ENCODE results near the gene SOX9. TPM values are rescaled to one million over a fixed set of nuclear protein-coding genes. Genes with fewer than 3 reads are reported as not detected.

SOX9 gene
- polyA plus RNA-seq, 2 of the 4 experiments (the other 2 are of a cell fraction), result 6.7 to 12.3 TPM

- ATAC-seq, result no peak
- ChIA-PET POLR2A (no interaction called here), CTCF (interaction anchor here (0.9 to 1.0 kb wide), 2 partner anchors 10 to 443 kb away, joined by 3 read pairs; no protein-coding TSS in a partner anchor)
Observed at GRCh38 chr17:72113751-72114150, 7.1 kb upstream of the SOX9 start.

GRCh38 chr17:72115781-72116525 lies 4.9 kb upstream of the SOX9 start:
- 91% methylated on average over 38 of the region's 39 CpGs for whole genome bisulfite sequencing (ENCODE audit: missing lambda C conversion rate)
- POLR2A ChIA-PET, result no interaction called here
- H3K4me2 ChIP-seq, result no peak overlapping the region
- peaks cover 26% of the 10 kb centered on the region for H3K4me1 ChIP-seq
- H3K4me3 ChIP-seq, result no peak overlapping the region
- H3K9me3 ChIP-seq, result no peaks in the 10 kb centered on the region
- no peak for TF ChIP-seq POLR2A (IDR thresholded peaks at IDR 0.05; ENCODE audit: low read length)
- no peak for TF ChIP-seq ESRRA (IDR thresholded peaks at IDR 0.05; ENCODE audit: borderline replicate concordance, low read length)
- no peak for TF ChIP-seq SMC3 (IDR thresholded peaks at IDR 0.05)
- no peak for TF ChIP-seq HES2 (IDR thresholded peaks at IDR 0.05)
- no peak for TF ChIP-seq REST (IDR thresholded peaks at IDR 0.05)
- no peak for TF ChIP-seq POLR2AphosphoS2 (conservative IDR thresholded peaks at IDR 0.05; ENCODE audit: low read length)
- TF ChIP-seq EHF (CRISPR knock-in tag; IDR thresholded peaks at IDR 0.05), result no peak
- no peak for TF ChIP-seq HMGXB4 (CRISPR knock-in tag; IDR thresholded peaks at IDR 0.05; ENCODE audit: borderline replicate concordance)
- TF ChIP-seq NR3C1 (IDR thresholded peaks at IDR 0.05), result no peak
- no peak for TF ChIP-seq RARB (CRISPR knock-in tag; IDR thresholded peaks at IDR 0.05)
- TF ChIP-seq USF2 (IDR thresholded peaks at IDR 0.05), result no peak
- no peak for TF ChIP-seq ZNF302 (CRISPR knock-in tag; IDR thresholded peaks at IDR 0.05)
- TF ChIP-seq HDAC2 (IDR thresholded peaks at IDR 0.05), result no peak
- TF ChIP-seq JUNB (IDR thresholded peaks at IDR 0.05), result no peak
- TF ChIP-seq HEYL (CRISPR knock-in tag; IDR thresholded peaks at IDR 0.05), result no peak
- TF ChIP-seq MAX (IDR thresholded peaks at IDR 0.05), result no peak
- no peak for TF ChIP-seq CHD4 (IDR thresholded peaks at IDR 0.05; ENCODE audit: borderline replicate concordance)
- no peak for TF ChIP-seq ZC3H11A (IDR thresholded peaks at IDR 0.05)
- TF ChIP-seq RNF2 (IDR thresholded peaks at IDR 0.05; ENCODE audit: borderline replicate concordance, low read depth), result no peak
- no peak for TF ChIP-seq KDM1A (IDR thresholded peaks at IDR 0.05; ENCODE audit: low read depth)
- FAIRE-seq (no peak), ATAC-seq (no peak), DNase-seq (ENCODE audit: low read depth in 1 of 2, low spot score in 1 of 2) (no peak)
- H3K27ac ChIP-seq, result no peak overlapping the region
- CTCF ChIA-PET, result interaction anchor here (0.6 to 2.4 kb wide), 7 partner anchors 30 to 1349 kb away, joined by 3 to 9 read pairs (median 5); no protein-coding TSS in a partner anchor

More at GRCh38 chr17:72113751-72114150, 7.1 kb upstream of the SOX9 start:
- no peaks in the 10 kb centered on the region for H3K9me3 ChIP-seq
- TF ChIP-seq CHD4 (IDR thresholded peaks at IDR 0.05; ENCODE audit: borderline replicate concordance) (no peak), ZSCAN20 (CRISPR knock-in tag; IDR thresholded peaks at IDR 0.05) (no peak), NFE2L2 (conservative IDR thresholded peaks at IDR 0.05; ENCODE audit: low read length) (no peak), RFX5 (IDR thresholded peaks at IDR 0.05) (no peak), GATA3 (IDR thresholded peaks at IDR 0.05; ENCODE audit: borderline replicate concordance) (no peak), SMC3 (IDR thresholded peaks at IDR 0.05) (no peak), POLR2A (IDR thresholded peaks at IDR 0.05; ENCODE audit: low read length) (no peak), MAFK (IDR thresholded peaks at IDR 0.05; ENCODE audit: partially characterized antibody) (no peak), ZFP36 (IDR thresholded peaks at IDR 0.05; ENCODE audit: borderline replicate concordance, partially characterized antibody) (no peak), ZNF302 (CRISPR knock-in tag; IDR thresholded peaks at IDR 0.05) (no peak), USF2 (IDR thresholded peaks at IDR 0.05) (no peak), HEYL (CRISPR knock-in tag; IDR thresholded peaks at IDR 0.05) (no peak)
- H3K27ac ChIP-seq, result no peak overlapping the region
- no peak overlapping the region for H3K4me3 ChIP-seq
- H3K4me1 ChIP-seq, result peaks cover 17% of the 10 kb centered on the region
- 91% methylated on average over 4 of the region's 4 CpGs for WGBS (ENCODE audit: missing lambda C conversion rate)
- no peak for DNase-seq (ENCODE audit: low read depth in 1 of 2, low spot score in 1 of 2)
- FAIRE-seq, result no peak
- H3K4me2 ChIP-seq, result no peak overlapping the region

Measured in A549 (cell line).